ENCODE measurements around the gene ANKRD53.

The ANKRD53 gene

GRCh38 chr2:70944111-70944690 lies 34.2 kb upstream of the ANKRD53 start:
- DNase-seq = no peak

- peak; percentile 68 for DNase-seq
These were observed 31.5 kb upstream of the ANKRD53 start for GRCh38 chr2:70946832-70947442.

- peak; percentile 34 for DNase-seq
These were observed 30.8 kb upstream of the ANKRD53 start for GRCh38 chr2:70947556-70948184.

- peak; percentile 88 for DNase-seq
These were observed 30.0 kb upstream of the ANKRD53 start for GRCh38 chr2:70948337-70949003.

GRCh38 chr2:70949086-70949485 lies 29.3 kb upstream of the ANKRD53 start:
- DNase-seq = no peak

GRCh38 chr2:70954886-70955285 lies 23.5 kb upstream of the ANKRD53 start:
- no peak for DNase-seq

GRCh38 chr2:70956141-70956540 lies 22.3 kb upstream of the ANKRD53 start:
- no peak for DNase-seq

- DNase-seq = no peak
These were observed 20.6 kb upstream of the ANKRD53 start for GRCh38 chr2:70957798-70958197.

- no peak for DNase-seq
These were observed 19.7 kb upstream of the ANKRD53 start for GRCh38 chr2:70958759-70959158.

- DNase-seq = no peak
These were observed 19.1 kb upstream of the ANKRD53 start for GRCh38 chr2:70959271-70959761.

GRCh38 chr2:70959851-70960832 lies 18.3 kb upstream of the ANKRD53 start:
- no peak for DNase-seq

GRCh38 chr2:70960833-70961647 lies 17.4 kb upstream of the ANKRD53 start:
- DNase-seq = no peak

- no peak for DNase-seq
These were observed 16.8 kb upstream of the ANKRD53 start for GRCh38 chr2:70961648-70961994.

- DNase-seq = no peak
These were observed 16.1 kb upstream of the ANKRD53 start for GRCh38 chr2:70962211-70962884.

GRCh38 chr2:70962885-70963878 lies 15.2 kb upstream of the ANKRD53 start:
- DNase-seq = no peak

GRCh38 chr2:70964133-70964532 lies 14.3 kb upstream of the ANKRD53 start:
- DNase-seq = no peak

- peak; percentile 86 for DNase-seq
These were observed 13.6 kb upstream of the ANKRD53 start for GRCh38 chr2:70964596-70965386.

GRCh38 chr2:70965506-70965905 lies 12.9 kb upstream of the ANKRD53 start:
- no peak for DNase-seq

GRCh38 chr2:70966681-70967080 lies 11.7 kb upstream of the ANKRD53 start:
- DNase-seq = no peak

Measured in activated CD4-positive, alpha-beta T cell treated with anti-CD3 and anti-CD28 coated beads, Interleukin-2, Interleukin-6, amounts not matched to agents 100 ng/mL and 50 ng/mL, durations not matched to agents 16 hours and 8 hours (primary cell).